PC-9 (cell line): ENCODE results near the gene GRIA1. TPM values are rescaled to one million over a fixed set of nuclear protein-coding genes. Genes with fewer than 3 reads are reported as not detected.
"Not testable (repeated sequence)": the region's sequence is repeated elsewhere in the genome, so short reads cannot be mapped to it uniquely, and the experiment has no call there.

ENCODE experiments used
- BruUV-seq: library from RNA; stranded (reverse); fragments of 400-500 nt; replicated peaks from 2 replicates; lab custom pipeline; 2021; lab: Mats Ljungman, UMichigan
- CTCF ChIA-PET: fragments of 300-600 bp; sonication (Branson Sonifier 250); formaldehyde crosslinking; loops from one replicate; lab custom pipeline; 2022; ENCODE audit warnings: antibody characterized with exemption; lab: Charles Lee
- POLR2A ChIA-PET: fragments of 300-600 bp; sonication (Branson Sonifier 250); formaldehyde crosslinking; loops from one replicate; lab custom pipeline; 2022; ENCODE audit warnings: antibody characterized with exemption; ENCODE audit not compliant: unreplicated experiment; lab: Charles Lee
- DNase-seq, 2 experiments: peaks; one replicate each; pipeline versions ENCODE4 v3.0.0 to v3.0.0-alpha.2; 2015 to 2022; ENCODE audit warnings: mixed read lengths in 1 of 2
- H2AFZ ChIP-seq: fragments of 200-600 bp; sonication (generic); 2 replicates; pipeline ENCODE4 v1.8.1; 2017; ENCODE audit warnings: antibody characterized with exemption
- H3F3A ChIP-seq: fragments of 200-600 bp; sonication (generic); 2 replicates; pipeline ENCODE4 v1.8.1; 2017; ENCODE audit warnings: antibody characterized with exemption, mild to moderate bottlenecking, low read depth; ENCODE audit not compliant: insufficient read depth
- H3K27ac ChIP-seq: fragments of 200-600 bp; sonication (generic); 2 replicates; pipeline ENCODE4 v1.6.1; 2016; ENCODE audit warnings: mixed run types
- H3K27me3 ChIP-seq: fragments of 200-600 bp; sonication (generic); 2 replicates; pipeline ENCODE4 v1.6.1; 2016; ENCODE audit warnings: low read depth, mixed run types; ENCODE audit not compliant: insufficient read depth
- H3K36me3 ChIP-seq: fragments of 200-600 bp; sonication (generic); 2 replicates; pipeline ENCODE4 v1.6.1; 2016; ENCODE audit warnings: low read depth, mixed run types
- H3K4me1 ChIP-seq: fragments of 200-600 bp; sonication (generic); replicated peaks from 2 replicates; pipeline ENCODE4 v1.6.1; 2016; ENCODE audit warnings: mixed run types; ENCODE audit not compliant: insufficient read depth
- H3K4me2 ChIP-seq: fragments of 200-600 bp; sonication (generic); 2 replicates; pipeline ENCODE4 v1.6.1; 2017; ENCODE audit warnings: mixed run types
- H3K4me3 ChIP-seq: fragments of 200-600 bp; sonication (generic); 2 replicates; pipeline ENCODE4 v1.6.1; 2016; ENCODE audit warnings: mixed run types
- H3K79me2 ChIP-seq: fragments of 200-600 bp; sonication (generic); 2 replicates; pipeline ENCODE4 v1.6.1; 2017; ENCODE audit warnings: low read depth, mixed run types
- H3K9me2 ChIP-seq: fragments of 200-600 bp; sonication (generic); 2 replicates; pipeline ENCODE4 v1.8.1; 2017; ENCODE audit warnings: mild to moderate bottlenecking; ENCODE audit not compliant: insufficient read depth
- H3K9me3 ChIP-seq: fragments of 200-600 bp; sonication (generic); 2 replicates; pipeline ENCODE4 v1.8.1; 2016; ENCODE audit warnings: low read depth; ENCODE audit not compliant: insufficient read depth
- H4K20me1 ChIP-seq: fragments of 200-600 bp; sonication (generic); 2 replicates; pipeline ENCODE4 v1.8.1; 2017; ENCODE audit not compliant: insufficient read depth
- EZH2 ChIP-seq: fragments of 200-600 bp; sonication (generic); IDR thresholded peaks from 2 replicates; pipeline ENCODE4 v1.8.0; 2017; ENCODE audit warnings: antibody characterized with exemption, low read depth
- intact Hi-C: fragments of 100-400 bp; cut with micrococcal nuclease; formaldehyde crosslinking; loops from one replicate; pipeline ENCODE4 v1.10.0; 2022; ENCODE audit not compliant: unreplicated experiment
- total RNA-seq: library from RNA; stranded (reverse); gene quantifications from 2 replicates; pipeline ENCODE4 v1.2.3, GENCODE V29; 2021
- TF ChIP-seq, protein P1 (sequence below): fragments of 200-600 bp; sonication (generic); conservative IDR thresholded peaks from 2 replicates; pipeline ENCODE4 v1.6.1; 2017; ENCODE audit warnings: mixed run types, antibody characterized with exemption, mild to moderate bottlenecking, moderate library complexity

Gene GRIA1
- total RNA-seq, 1 experiment from 2014 or later, result not detected

DNA sequence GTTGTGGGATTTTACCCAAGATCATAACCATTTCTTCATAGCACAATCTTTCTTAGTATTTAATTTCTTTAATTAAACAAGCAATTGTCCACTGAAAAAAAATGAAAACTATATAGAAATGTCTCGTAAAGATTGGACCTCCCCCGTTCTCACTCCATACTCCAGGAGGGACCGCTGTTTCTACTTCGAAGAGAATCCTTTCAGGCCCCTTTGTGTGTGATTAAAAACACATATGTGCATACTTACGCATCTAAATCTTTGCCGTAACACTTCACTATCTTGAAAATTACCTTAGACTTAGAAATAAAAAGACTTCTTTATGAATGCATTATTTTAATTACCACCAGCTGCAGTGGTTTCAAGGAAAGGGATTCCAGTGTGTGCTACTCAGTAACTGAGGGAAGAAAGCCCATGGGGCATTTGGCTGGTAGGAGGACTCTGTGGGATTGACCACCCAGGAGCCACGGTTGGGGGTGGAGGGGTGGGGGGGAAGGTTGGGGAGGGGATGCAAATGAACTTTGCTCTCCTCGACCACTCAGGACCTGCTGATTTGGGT, 339.1 kb downstream of the GRIA1 start:
- Histone ChIP-seq H3K27ac (no peak overlapping the region), H3K9me3 (no peaks in the 10 kb centered on the region), H3K4me3 (no peak overlapping the region), H2AFZ (no peak overlapping the region), H3K9me2 (no peaks in the 10 kb centered on the region), H3K79me2 (no peaks in the 10 kb centered on the region), H3F3A (no peaks in the 10 kb centered on the region), H3K27me3 (peaks cover 4% of the 10 kb centered on the region; the same call in 1 of the 2 replicates), H3K4me2 (no peak overlapping the region), H3K4me1 (no peaks in the 10 kb centered on the region), H3K36me3 (no peaks in the 10 kb centered on the region), H4K20me1 (no peaks in the 10 kb centered on the region)
- intact Hi-C loops, result loop anchor here (10.0 kb wide), 1 partner anchor 665 kb away; no protein-coding TSS in a partner anchor
- DNase-seq, result no peak
- ChIA-PET POLR2A (no interaction called here), CTCF (no interaction called here)
- no TSS peak for BruUV-seq
- TF ChIP-seq, protein P1, sequence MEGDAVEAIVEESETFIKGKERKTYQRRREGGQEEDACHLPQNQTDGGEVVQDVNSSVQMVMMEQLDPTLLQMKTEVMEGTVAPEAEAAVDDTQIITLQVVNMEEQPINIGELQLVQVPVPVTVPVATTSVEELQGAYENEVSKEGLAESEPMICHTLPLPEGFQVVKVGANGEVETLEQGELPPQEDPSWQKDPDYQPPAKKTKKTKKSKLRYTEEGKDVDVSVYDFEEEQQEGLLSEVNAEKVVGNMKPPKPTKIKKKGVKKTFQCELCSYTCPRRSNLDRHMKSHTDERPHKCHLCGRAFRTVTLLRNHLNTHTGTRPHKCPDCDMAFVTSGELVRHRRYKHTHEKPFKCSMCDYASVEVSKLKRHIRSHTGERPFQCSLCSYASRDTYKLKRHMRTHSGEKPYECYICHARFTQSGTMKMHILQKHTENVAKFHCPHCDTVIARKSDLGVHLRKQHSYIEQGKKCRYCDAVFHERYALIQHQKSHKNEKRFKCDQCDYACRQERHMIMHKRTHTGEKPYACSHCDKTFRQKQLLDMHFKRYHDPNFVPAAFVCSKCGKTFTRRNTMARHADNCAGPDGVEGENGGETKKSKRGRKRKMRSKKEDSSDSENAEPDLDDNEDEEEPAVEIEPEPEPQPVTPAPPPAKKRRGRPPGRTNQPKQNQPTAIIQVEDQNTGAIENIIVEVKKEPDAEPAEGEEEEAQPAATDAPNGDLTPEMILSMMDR, result no peak
- TF ChIP-seq EZH2, result no peak

DNA sequence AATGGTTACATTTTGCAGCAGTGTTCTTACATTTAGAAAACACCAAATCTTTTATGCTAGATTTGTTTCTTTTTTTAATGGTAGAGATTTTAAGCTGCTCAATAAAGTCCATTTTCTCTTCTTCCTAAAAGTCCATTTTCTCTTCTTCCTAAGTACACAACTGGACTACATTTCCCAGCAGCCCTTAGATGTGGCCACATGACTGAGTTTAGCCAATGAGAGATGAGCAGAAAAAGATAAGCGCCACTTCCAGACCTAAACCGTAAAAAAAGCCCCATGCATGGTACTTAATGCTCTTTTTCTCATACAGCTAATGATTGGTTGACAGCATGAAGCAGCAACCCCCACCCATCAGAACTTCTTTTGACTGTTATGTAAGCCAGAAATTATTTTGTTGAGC, 341.5 kb downstream of the GRIA1 start:
- no peaks in the 10 kb centered on the region for H3F3A ChIP-seq
- CTCF ChIA-PET, result no interaction called here
- no peaks in the 10 kb centered on the region for H3K79me2 ChIP-seq
- intact Hi-C loops, result loop anchor here (10.0 kb wide), 1 partner anchor 663 kb away; no protein-coding TSS in a partner anchor
- H3K4me1 ChIP-seq, result no peaks in the 10 kb centered on the region
- H3K9me3 ChIP-seq, result no peaks in the 10 kb centered on the region
- no peak for DNase-seq
- POLR2A ChIA-PET, result no interaction called here
- no TSS peak for BruUV-seq
- H2AFZ ChIP-seq, result no peak overlapping the region
- no peak for TF ChIP-seq EZH2
- TF ChIP-seq, protein P1, result no peak
- H4K20me1 ChIP-seq, result no peaks in the 10 kb centered on the region
- no peaks in the 10 kb centered on the region for H3K36me3 ChIP-seq
- H3K27ac ChIP-seq, result no peak overlapping the region
- H3K4me2 ChIP-seq, result no peak overlapping the region
- no peaks in the 10 kb centered on the region for H3K9me2 ChIP-seq
- no peak overlapping the region for H3K4me3 ChIP-seq
- H3K27me3 ChIP-seq, result peaks cover 6% of the 10 kb centered on the region; the same call in 1 of the 2 replicates

DNA sequence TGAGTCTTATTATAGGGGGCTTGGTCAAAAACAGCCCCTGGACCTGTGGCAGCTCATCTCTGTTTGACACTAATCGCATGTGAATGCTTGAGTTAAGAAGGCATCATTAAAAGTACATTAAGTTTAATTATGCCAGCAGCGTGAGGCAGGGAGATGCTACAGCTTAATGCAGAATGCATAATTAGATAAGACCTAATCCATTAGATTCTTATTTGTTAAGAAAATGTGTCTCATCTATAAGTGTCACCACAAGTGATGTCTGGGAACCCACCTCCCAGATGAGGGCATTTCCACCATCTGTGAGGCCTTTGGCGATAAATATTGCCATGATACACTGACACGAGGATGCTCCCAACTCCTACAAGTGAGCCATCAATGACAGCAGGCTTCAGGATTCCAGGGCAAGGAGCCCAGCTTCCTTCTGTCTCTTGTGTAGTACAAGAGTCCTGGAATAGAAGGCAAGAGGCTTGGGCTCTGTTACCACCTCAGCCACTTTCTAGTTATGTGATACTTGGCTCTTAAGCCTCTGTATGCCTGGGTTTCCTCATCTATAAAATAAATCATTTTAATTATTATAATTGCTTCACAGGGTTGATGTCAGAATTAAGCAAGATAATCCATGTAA, 345.5 kb downstream of the GRIA1 start:
- BruUV-seq, result no TSS peak
- Histone ChIP-seq H2AFZ (no peak overlapping the region), H3F3A (no peaks in the 10 kb centered on the region), H3K4me1 (no peaks in the 10 kb centered on the region), H3K9me3 (no peaks in the 10 kb centered on the region), H3K27ac (no peak overlapping the region), H3K9me2 (no peaks in the 10 kb centered on the region), H3K4me3 (no peak overlapping the region), H3K27me3 (peaks cover 6% of the 10 kb centered on the region; the same call in 1 of the 2 replicates), H4K20me1 (no peaks in the 10 kb centered on the region), H3K4me2 (no peak overlapping the region), H3K36me3 (no peaks in the 10 kb centered on the region), H3K79me2 (no peaks in the 10 kb centered on the region)
- DNase-seq, result no peak
- ChIA-PET CTCF (no interaction called here), POLR2A (no interaction called here)
- intact Hi-C loops, result loop anchor here (10.0 kb wide), 1 partner anchor 659 kb away; no protein-coding TSS in a partner anchor
- no peak for TF ChIP-seq EZH2
- TF ChIP-seq, protein P1, result no peak

DNA sequence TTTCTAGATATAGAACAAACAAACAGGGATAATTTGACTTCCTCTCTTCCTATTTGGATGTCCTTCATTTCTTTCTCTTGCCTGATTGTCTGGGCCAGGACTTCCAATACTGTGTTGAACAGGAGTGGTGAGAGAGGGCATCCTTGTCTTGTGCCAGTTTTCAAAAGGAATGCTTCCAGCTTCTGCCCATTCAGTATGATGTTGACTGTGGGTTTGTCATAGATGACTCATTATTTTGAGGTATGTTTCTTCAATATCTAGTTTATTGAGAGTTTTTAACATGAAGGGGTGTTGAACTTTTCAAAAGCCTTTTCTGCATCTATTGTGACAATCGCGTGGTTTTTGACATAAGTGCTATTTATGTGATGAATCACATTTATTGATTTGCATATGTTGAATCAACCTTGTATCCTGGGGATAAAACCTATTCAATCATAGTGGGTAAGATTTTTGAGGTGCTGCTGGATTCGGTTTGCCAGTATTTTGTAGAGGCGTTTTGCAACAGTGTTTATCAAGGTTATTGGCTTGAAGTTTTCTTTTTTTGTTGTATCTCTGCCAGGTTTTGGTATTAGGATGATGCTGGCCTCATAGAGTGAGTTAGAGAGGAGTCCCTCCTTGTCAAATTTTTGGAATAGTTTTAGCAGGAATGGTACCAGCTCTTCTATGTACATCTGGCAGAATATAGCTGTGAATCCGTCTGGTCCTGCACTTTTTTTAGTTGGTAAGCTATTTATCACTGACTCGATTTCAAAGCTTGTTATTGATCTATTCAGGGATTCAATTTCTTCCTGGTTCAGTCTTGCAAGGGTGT, 359.0 kb downstream of the GRIA1 start:
- BruUV-seq, H3K9me2 ChIP-seq, H3K36me3 ChIP-seq, H4K20me1 ChIP-seq, H3K4me1 ChIP-seq, DNase-seq, CTCF ChIA-PET, H3K27me3 ChIP-seq, H3K9me3 ChIP-seq, H3K79me2 ChIP-seq, H3K27ac ChIP-seq, POLR2A ChIA-PET, H3F3A ChIP-seq, H3K4me2 ChIP-seq, H3K4me3 ChIP-seq, intact Hi-C loops, H2AFZ ChIP-seq: not testable (repeated sequence)
